GM18505 (cell line): ENCODE data around the gene COL7A1.

ENCODE experiments used
- ATAC-seq: cut with Tn5 transposase; IDR thresholded peaks from one replicate; pipeline ENCODE4 v1.9.1; 2021; ENCODE audit not compliant: unreplicated experiment
- POLR2A ChIP-seq: IDR thresholded peaks from 4 replicates; pipeline ENCODE4 v1.6.1; 2011; ENCODE audit warnings: borderline replicate concordance; ENCODE audit not compliant: insufficient read depth, insufficient read length; ENCODE audit errors: extremely low read depth

Gene COL7A1

GRCh38 chr3:48519277-48519643, 75.9 kb downstream of the COL7A1 start:
- no peak for ATAC-seq
- no peak for TF ChIP-seq POLR2A

GRCh38 chr3:48518638-48519276, 76.4 kb downstream of the COL7A1 start:
- TF ChIP-seq POLR2A: no peak
- ATAC-seq: no peak

GRCh38 chr3:48518069-48518468, 77.1 kb downstream of the COL7A1 start:
- no peak for ATAC-seq
- no peak for TF ChIP-seq POLR2A

- ATAC-seq: no peak
- TF ChIP-seq POLR2A: no peak
These were observed 78.6 kb downstream of the COL7A1 start for GRCh38 chr3:48516571-48516970.

GRCh38 chr3:48514431-48515227, 80.5 kb downstream of the COL7A1 start:
- TF ChIP-seq POLR2A: no peak
- no peak for ATAC-seq
